Fibroblast of skin of back (primary cell): ENCODE results near the gene STAG1.
"Not testable (repeated sequence)": the region's sequence is repeated elsewhere in the genome, so short reads cannot be mapped to it uniquely, and the experiment has no call there.

Experiments used
- DNase-seq: peaks from one replicate; pipeline ENCODE4 v3.0.0-alpha.2; 2013

The STAG1 gene

GRCh38 chr3:136643380-136643779, 108.8 kb downstream of the STAG1 start:
- not testable (repeated sequence) for DNase-seq

GRCh38 chr3:136642711-136643110, 109.5 kb downstream of the STAG1 start:
- DNase-seq: no peak

DNA sequence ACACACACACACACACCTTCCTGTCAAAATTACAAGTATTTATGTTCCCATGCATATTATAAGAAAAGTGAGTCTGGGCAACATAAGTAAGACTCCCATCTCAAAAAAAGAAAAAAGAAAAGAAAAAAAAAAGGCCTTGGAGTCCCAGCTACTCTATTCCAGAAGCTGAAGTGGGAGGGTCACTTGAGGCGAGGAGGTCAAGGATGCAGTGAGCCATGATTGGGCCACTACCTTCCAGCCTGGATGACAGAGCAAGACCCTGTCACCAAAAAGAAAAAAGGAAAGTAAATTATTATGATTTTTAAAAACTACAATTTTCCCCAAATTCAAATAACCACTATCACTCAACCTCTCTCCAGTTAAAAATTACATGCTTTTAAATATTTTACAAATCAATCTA, 113.1 kb downstream of the STAG1 start:
- DNase-seq: no peak

DNA sequence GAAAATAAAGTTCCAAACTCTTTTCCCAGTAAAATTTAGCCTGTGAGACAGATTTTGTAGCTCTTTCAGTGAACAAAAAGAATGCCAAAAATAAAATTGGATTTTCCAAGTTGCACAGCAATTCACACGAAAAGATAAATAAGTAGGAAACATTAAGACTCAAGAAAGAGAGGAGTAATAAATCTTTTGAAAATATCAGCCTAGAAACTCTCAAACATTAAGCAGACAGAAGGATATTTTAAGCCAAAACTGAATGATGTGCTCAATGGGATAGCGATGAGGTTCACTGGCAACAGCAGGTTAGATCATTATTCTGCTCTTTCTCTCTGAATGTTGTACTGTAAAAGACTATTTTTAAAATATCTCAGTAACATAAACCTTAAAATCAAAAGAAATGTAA, 115.0 kb downstream of the STAG1 start:
- DNase-seq: no peak

DNA sequence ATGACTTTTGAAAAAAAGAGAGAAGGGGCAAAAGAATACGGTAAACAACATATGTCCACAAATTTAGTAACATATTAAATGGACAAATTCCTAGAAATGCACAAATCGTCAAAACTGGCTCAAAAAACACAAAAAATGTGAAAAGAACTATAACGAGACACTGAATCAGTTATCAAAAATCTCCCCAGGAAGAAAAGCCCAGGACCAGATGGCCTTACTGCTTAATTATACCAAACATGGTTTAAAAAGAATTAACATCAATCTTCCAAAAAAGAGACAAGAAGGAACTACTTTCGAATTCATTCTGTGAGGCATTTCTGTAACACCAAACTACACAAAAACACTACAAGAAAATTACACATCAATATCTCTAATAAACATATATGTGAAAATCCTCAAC, 117.4 kb downstream of the STAG1 start:
- no peak for DNase-seq

DNA sequence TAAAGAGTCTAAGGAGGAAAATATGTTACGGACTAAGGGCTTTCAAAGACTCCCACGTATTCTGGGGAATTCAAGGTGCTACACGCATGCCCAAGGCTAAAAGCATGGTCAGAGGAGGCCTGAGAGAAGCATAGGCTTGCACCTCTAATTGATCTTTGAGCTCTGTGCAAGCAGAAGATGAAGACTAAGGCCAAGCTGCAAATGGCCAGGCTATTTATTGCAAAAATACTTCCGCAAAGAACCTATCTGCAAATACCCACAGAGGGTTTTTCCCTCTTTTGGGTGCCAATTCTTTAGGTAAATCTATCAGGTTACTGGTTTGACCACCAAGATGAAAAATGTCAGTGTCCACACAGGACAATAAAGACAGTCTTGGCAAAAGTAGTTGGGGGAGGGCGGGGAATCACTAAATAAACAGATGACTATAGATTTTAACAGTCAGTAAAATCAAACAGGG, 119.5 kb downstream of the STAG1 start:
- peak; percentile 65 for DNase-seq

- DNase-seq: peak; percentile 23
Measured at GRCh38 chr3:136631424-136631823, 120.8 kb downstream of the STAG1 start.

DNA sequence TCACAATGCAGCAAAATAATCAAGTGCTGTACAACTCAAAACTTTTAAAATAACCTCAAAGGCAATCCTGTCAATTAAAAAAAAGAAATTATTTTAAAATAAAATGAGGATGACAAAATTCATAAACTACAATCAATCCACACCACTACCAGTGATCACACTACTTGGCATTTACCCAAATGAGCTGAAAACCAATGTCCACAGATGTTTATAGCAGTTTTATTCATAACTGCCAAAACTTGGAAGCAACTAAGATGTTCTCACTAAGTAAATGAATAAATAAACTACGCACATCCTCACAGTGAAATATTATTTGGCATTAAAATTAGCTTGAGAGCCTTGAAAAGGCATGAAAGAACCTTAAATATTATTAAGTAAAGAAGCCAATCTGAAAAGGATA, 121.3 kb downstream of the STAG1 start:
- DNase-seq: no peak

GRCh38 chr3:136626493-136626892, 125.7 kb downstream of the STAG1 start:
- no peak for DNase-seq

DNA sequence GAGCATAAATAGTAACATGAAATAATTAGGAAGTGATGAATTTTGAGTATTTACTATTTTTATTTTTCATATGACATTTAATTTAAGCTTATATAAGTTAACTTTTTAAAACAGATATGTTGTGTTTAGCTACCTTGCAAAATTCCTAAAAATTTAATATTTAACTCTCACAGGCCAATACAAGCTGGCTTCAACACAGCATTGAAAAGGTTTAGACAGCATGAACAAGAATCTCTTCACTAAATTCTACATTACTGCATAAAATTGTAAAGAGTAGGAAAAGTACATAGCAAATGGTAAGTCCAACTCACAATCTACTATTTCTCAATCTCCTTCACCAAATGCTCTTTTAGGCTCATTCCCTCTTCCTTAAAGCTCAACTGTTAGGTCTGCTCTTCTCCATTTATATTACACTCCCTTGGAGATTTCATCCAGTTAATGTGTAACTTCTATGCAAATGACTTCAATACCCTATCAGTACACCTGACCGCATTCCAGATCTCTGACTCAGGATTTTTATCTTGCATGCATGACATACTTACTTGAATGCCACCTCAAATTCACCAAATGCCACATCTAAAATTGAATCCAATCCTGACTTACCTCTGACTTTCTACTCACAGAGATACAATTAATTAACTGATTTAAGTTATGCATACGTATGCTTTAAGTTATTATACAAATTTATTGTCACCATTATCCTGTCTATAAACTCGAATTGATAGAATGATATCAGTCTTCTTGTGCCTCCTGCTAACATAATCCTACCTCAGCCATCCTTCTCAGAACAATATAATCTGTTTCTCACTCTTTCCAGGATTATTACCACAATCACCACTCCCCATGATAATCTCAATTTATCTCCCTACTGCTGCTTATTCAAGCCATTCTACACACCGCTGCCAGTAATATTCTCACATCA, 127.0 kb downstream of the STAG1 start:
- DNase-seq: no peak

GRCh38 chr3:136624371-136624770, 127.8 kb downstream of the STAG1 start:
- DNase-seq: no peak

DNA sequence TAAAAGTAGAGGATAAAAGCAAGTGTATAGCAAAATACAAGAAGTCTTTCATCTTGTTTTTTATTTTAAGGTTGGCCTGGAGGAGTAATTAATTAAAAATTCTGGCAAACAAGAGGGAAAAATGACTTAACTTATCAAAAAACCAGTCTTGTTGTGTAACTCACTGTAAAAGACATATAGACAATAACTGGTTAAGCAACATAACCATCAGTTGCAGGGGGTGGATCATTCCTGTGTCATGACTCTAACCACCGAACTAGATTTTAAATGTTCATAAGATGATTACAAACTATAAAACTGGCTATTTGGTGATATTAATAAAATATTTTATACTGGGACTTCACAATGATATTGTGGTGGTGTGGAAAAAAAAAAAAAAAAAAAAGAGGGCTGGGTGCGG, 130.6 kb downstream of the STAG1 start:
- no peak for DNase-seq

DNA sequence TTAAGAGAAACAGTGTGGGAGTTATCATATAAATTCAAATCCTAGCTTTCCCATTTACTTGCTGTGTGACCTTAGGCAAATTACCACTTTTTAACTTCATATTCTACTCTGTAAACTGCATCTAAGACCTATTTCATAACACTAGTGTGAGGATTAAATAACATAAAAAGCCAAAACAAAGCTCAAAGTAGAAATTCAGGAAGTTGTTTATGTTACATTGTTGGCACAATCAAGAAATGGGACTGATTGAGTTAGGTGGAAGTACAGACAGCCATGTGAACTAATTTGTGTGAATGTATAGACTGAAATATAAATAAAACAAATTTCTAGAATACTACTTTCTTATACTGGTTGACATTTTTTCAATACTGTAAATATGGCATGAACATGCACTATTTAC, 131.7 kb downstream of the STAG1 start:
- no peak for DNase-seq

DNA sequence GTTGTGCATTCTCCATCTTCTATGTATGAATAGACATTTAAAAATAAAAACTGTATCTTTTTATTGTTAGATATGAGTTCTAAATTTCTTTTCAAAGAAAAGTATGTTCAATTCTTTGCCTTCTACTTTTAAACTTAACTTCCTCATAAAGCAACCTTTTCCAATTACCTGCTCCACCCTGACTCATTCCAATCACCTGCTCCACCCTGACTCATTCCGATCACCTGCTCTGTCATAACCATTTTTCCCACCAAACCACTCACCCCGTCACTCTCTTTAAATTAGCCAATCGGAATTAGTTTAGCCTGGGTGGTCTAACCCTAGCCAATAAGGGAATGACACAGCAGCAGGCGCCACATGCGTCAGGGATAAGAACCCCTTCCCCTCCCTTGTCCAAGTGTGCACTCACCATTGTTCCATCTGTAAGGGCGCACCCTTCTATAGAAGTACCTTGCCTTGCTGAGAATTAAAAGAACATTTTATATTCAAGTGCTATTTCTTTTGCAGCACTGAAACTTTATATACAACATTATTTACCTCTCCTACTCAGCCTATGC, 134.1 kb downstream of the STAG1 start:
- not testable (repeated sequence) for DNase-seq

DNA sequence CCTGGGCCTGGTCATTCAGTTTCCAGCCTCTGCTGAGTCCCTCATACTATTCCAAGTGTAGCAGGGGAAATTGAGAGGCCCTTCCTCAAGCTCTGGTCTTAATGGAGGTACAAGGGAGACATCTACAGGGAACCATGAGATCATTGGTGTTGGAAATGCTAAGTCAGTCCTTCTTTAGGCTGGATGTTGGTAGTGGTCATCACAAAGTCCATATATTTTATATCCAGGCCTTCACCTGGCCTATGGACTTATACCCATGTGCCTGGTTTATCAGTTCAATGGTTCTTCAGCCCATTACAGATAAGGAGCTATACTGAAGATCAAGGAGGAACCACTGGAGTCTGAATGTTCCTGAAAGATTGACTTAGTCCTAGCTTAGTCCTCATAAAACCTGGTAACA, 135.0 kb downstream of the STAG1 start:
- DNase-seq: no peak

DNA sequence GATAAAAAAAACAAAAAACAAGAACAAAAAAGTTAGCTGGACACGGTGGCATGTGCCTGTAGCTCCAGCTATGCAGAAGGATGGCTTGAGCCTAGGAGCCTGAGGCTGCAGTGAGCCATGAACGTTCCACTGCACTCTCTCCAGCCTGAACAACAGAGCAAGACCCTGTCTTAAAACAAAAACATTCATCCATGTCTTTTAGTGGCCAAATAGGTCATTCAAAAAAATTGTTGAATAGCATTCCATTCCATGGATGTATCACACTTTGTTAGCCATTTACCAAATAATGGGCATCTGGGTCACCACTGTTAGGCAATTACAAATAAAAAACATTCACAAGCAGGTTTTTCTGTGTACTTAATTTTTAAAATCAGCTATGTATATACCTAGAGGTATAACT, 139.7 kb downstream of the STAG1 start:
- peak; percentile 36 for DNase-seq

DNA sequence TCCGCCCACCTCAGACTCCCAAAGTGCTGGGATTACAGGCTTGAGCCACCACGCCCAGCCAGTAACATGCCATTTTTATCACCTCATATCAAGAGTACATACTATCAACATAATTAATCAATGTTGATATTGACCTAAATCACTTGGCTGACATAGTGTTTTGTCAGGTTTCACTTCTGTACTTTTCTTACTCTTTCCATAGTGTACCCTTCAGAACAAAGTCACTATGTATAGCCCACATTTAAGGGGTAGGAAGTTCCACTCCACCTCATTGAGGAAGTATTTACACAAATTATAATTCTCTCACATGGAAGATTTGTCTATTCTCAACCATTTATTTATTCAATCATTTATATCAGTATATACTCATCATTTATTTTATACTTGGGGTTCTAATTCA, 145.2 kb downstream of the STAG1 start:
- DNase-seq: no peak

DNA sequence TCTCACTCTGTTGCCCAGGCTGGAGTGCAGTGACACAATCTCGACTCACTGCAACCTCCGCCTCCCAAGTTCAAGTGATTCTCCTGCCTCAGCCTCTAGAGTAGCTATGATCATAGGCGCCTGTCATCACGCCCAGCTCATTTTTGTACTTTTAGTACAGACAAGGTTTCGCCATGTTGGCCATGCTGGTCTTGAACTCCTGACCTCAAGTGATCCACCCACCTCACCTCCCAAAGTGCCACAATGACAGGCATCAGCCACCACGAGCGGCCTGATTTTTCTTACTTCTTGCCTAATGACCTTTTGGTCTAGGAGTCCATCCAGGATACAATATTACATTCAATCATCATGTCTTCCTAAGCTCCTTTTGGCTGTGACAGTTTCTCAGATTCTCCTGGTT, 146.0 kb downstream of the STAG1 start:
- DNase-seq: not testable (repeated sequence)

GRCh38 chr3:136604961-136605360, 147.2 kb downstream of the STAG1 start:
- DNase-seq: peak; percentile 26

GRCh38 chr3:136602818-136603217, 149.4 kb downstream of the STAG1 start:
- no peak for DNase-seq

DNA sequence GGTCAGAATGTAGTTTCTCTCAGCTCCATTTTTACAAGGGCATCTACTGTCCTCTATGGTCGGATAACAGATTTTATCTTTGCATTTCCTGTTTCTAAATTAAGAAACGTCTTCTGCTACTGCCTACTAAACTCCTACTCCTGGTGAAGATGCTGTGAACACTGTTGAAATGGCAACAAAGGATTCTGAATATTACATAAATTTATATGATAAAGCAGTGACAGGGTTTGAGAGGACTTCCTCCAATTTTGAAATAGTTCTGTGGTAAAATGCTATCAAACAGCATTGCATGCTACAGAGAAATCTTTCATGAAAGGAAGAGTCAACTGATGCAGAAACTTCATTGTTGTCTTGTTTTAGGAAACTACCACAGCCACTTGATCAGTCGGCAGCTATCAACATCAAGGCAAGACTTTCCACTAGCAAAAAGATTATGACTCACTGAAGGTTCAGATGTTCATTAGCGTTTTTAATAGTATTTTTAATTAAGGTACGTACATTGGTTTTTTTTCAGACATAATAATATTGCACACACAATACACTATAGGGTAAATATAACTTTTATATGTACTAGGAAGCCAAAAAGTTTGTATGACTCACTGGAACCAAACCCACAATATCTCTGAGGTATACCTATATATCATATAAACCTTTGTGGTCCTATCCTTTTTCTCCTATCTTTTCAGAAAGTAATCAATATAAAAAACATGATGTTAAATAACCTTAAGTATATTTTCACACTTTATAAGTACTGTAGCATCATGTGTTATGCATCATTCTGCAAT, 156.1 kb downstream of the STAG1 start:
- no peak for DNase-seq

GRCh38 chr3:136586580-136586979, 165.6 kb downstream of the STAG1 start:
- DNase-seq: no peak

GRCh38 chr3:136584728-136585127, 167.4 kb downstream of the STAG1 start:
- DNase-seq: peak; percentile 11
